T-cell (primary cell): Measurements from ENCODE around the gene TMEM35A. TPM values are rescaled to one million over a fixed set of nuclear protein-coding genes. Genes with fewer than 3 reads are reported as not detected.
"Not testable (repeated sequence)": the region's sequence is repeated elsewhere in the genome, so short reads cannot be mapped to it uniquely, and the experiment has no call there.

ENCODE experiments used
- ATAC-seq, 4 experiments: fragments of 200-7000 bp in 3 of 4; fragments of 150-1000 bp in 1 of 4; cut with Tn5 transposase; replicated peaks in 1 of 4; 1 replicate in 3 of 4; 2 replicates in 1 of 4; pipeline ENCODE4 v1.10.0; 2021; ENCODE audit warnings: moderate library complexity in 3 of 4, mild to moderate bottlenecking in 2 of 4, moderate number of reproducible peaks in 1 of 4
- CTCF ChIA-PET, 2 donors: fragments of 300-600 bp; sonication (Branson Sonifier 250); formaldehyde crosslinking; loops; one replicate each; lab custom pipeline; 2022; ENCODE audit warnings: antibody characterized with exemption in 2 of 2; lab: Charles Lee
- POLR2A ChIA-PET, 2 donors: fragments of 300-600 bp; sonication (Branson Sonifier 250); formaldehyde crosslinking; loops; one replicate each; lab custom pipeline; 2022; ENCODE audit warnings: antibody characterized with exemption in 2 of 2; lab: Charles Lee
- DNase-seq, 35 experiments: peaks; one replicate each; pipeline versions ENCODE4 v3.0.0 to v3.0.0-alpha.2; 2013 to 2023
- H3K27ac ChIP-seq: one replicate; pipeline ENCODE4 v1.5.1; 2013; ENCODE audit warnings: low read length
- H3K27me3 ChIP-seq, 2 experiments: replicated peaks in 1 of 2; 1 replicate in 1 of 2; 2 replicates in 1 of 2; pipeline versions ENCODE4 v1.6.1 to v1.7.0; 2013; ENCODE audit warnings: low read length in 1 of 2, mixed read lengths in 1 of 2; ENCODE audit not compliant: control insufficient read depth in 2 of 2, insufficient read depth in 2 of 2; ENCODE audit errors: extremely low read depth in 1 of 2
- H3K36me3 ChIP-seq, 2 donors: 1 replicate in 1 of 2; 2 replicates in 1 of 2; pipeline versions ENCODE4 v1.6.1 to v1.7.0; 2013; ENCODE audit warnings: low read length in 1 of 2; ENCODE audit not compliant: control insufficient read depth in 2 of 2, insufficient read depth in 1 of 2; ENCODE audit errors: extremely low read depth in 1 of 2
- H3K4me1 ChIP-seq, 2 experiments: 1 replicate in 1 of 2; 2 replicates in 1 of 2; pipeline versions ENCODE4 v1.6.1 to v1.7.0; 2013; ENCODE audit warnings: low read length in 2 of 2, mixed read lengths in 1 of 2; ENCODE audit not compliant: insufficient read depth in 2 of 2, control insufficient read depth in 1 of 2; ENCODE audit errors: extremely low read depth in 1 of 2
- H3K4me3 ChIP-seq, 2 donors: 1 replicate in 1 of 2; 2 replicates in 1 of 2; pipeline versions ENCODE4 v1.5.1 to v1.7.0; 2013; ENCODE audit warnings: mild to moderate bottlenecking in 2 of 2, low read length in 1 of 2, moderate library complexity in 1 of 2; ENCODE audit not compliant: control insufficient read depth in 1 of 2; ENCODE audit errors: extremely low read depth in 1 of 2
- H3K9me3 ChIP-seq: 2 replicates; pipeline ENCODE4 v1.7.0; 2013
- H3K27ac Mint-ChIP-seq, 2 donors: one replicate each; pipeline ENCODE4 v1.8.0; 2020 to 2021; ENCODE audit warnings: mild to moderate bottlenecking in 2 of 2, mixed read lengths in 2 of 2
- H3K27me3 Mint-ChIP-seq, 2 donors: one replicate each; pipeline ENCODE4 v1.8.0; 2021 to 2022; ENCODE audit warnings: mixed read lengths in 2 of 2
- H3K36me3 Mint-ChIP-seq: one replicate; pipeline ENCODE4 v1.8.0; 2021; ENCODE audit warnings: mixed read lengths
- H3K4me1 Mint-ChIP-seq, 3 donors: one replicate each; pipeline ENCODE4 v1.8.0; 2020 to 2022; ENCODE audit warnings: mixed read lengths in 3 of 3, mild to moderate bottlenecking in 1 of 3
- H3K4me3 Mint-ChIP-seq, 3 donors: one replicate each; pipeline ENCODE4 v1.8.0; 2020 to 2022; ENCODE audit warnings: mild to moderate bottlenecking in 3 of 3, mixed read lengths in 3 of 3, moderate library complexity in 3 of 3
- H3K9me3 Mint-ChIP-seq, 3 donors: one replicate each; pipeline ENCODE4 v1.8.0; 2020 to 2022; ENCODE audit warnings: mixed read lengths in 3 of 3
- WGBS: methylation state at CpG from one replicate; pipeline ENCODE4 v1.1.5; 2013; ENCODE audit warnings: missing lambda C conversion rate; ENCODE audit not compliant: insufficient coverage; 5-methylcytosine and 5-hydroxymethylcytosine counted together
- total RNA-seq, 35 experiments: library from RNA in 6 of 35; stranded (reverse) in 6 of 35; fragments of 120-200 nt in 1 of 35; gene quantifications; one replicate each; pipeline versions ENCODE4 v1.2.1 to v1.2.4 and lab custom pipeline; 2013 to 2026

Gene TMEM35A
- total RNA-seq, 5 donors from 2014 or later (not counting 1 experiment from before 2014, with no cell fraction given) = not detected

- H3K27ac Mint-ChIP-seq, CTCF ChIA-PET, POLR2A ChIA-PET, H3K9me3 ChIP-seq, H3K4me1 ChIP-seq, H3K9me3 Mint-ChIP-seq, H3K27me3 ChIP-seq, H3K4me3 Mint-ChIP-seq, H3K4me3 ChIP-seq, H3K27ac ChIP-seq, H3K36me3 ChIP-seq, DNase-seq, H3K36me3 Mint-ChIP-seq, H3K4me1 Mint-ChIP-seq, ATAC-seq: not testable (repeated sequence)
- H3K27me3 Mint-ChIP-seq = peaks cover 0 to 13% of the 10 kb centered on the region in 2 donors
- 100% methylated on average over 1 of the region's 4 CpGs for WGBS
Measured at GRCh38 chrX:101056551-101056950, 22.1 kb upstream of the TMEM35A start.

GRCh38 chrX:101057093-101057714 lies 21.5 kb upstream of the TMEM35A start:
- H3K27ac Mint-ChIP-seq = no peak overlapping the region
- no CpG with 5 or more reads among the region's 3 CpGs for WGBS
- POLR2A ChIA-PET = no interaction called here
- no peak for ATAC-seq
- no peak overlapping the region for H3K4me3 Mint-ChIP-seq
- H3K27ac ChIP-seq = no peak overlapping the region
- no peaks in the 10 kb centered on the region for H3K9me3 Mint-ChIP-seq
- H3K4me3 ChIP-seq = no peak overlapping the region
- peaks cover 0 to 7% (median 2%) of the 10 kb centered on the region in 3 donors for H3K4me1 Mint-ChIP-seq
- DNase-seq = no peak
- H3K4me1 ChIP-seq = no peaks in the 10 kb centered on the region
- H3K9me3 ChIP-seq = no peaks in the 10 kb centered on the region
- peaks cover 0 to 13% of the 10 kb centered on the region in 2 donors for H3K27me3 Mint-ChIP-seq
- H3K27me3 ChIP-seq = no peaks in the 10 kb centered on the region
- CTCF ChIA-PET = no interaction called here
- no peaks in the 10 kb centered on the region for H3K36me3 ChIP-seq
- H3K36me3 Mint-ChIP-seq = no peaks in the 10 kb centered on the region

- DNase-seq = no peak
- Histone ChIP-seq H3K36me3 (no peaks in the 10 kb centered on the region), H3K27ac (no peak overlapping the region), H3K4me1 (no peaks in the 10 kb centered on the region), H3K9me3 (no peaks in the 10 kb centered on the region), H3K4me3 (no peak overlapping the region), H3K27me3 (no peaks in the 10 kb centered on the region)
- Mint-ChIP-seq H3K36me3 (no peaks in the 10 kb centered on the region), H3K9me3 (no peaks in the 10 kb centered on the region), H3K4me1 (peaks cover 0 to 1% (median 0%) of the 10 kb centered on the region in 3 donors), H3K27ac (no peak overlapping the region), H3K27me3 (peaks cover 0 to 13% of the 10 kb centered on the region in 2 donors), H3K4me3 (no peak overlapping the region)
- CTCF ChIA-PET = no interaction called here
- POLR2A ChIA-PET = no interaction called here
- ATAC-seq = no peak
Measured at GRCh38 chrX:101062176-101062575, 16.5 kb upstream of the TMEM35A start.

GRCh38 chrX:101071582-101071981 lies 7.1 kb upstream of the TMEM35A start:
- Mint-ChIP-seq H3K4me3 (no peak overlapping the region), H3K9me3 (no peaks in the 10 kb centered on the region), H3K27ac (no peak overlapping the region), H3K36me3 (no peaks in the 10 kb centered on the region), H3K27me3 (no peaks in the 10 kb centered on the region), H3K4me1 (no peaks in the 10 kb centered on the region)
- Histone ChIP-seq H3K27me3 (no peaks in the 10 kb centered on the region), H3K9me3 (no peaks in the 10 kb centered on the region), H3K4me1 (no peaks in the 10 kb centered on the region), H3K27ac (no peak overlapping the region), H3K36me3 (no peaks in the 10 kb centered on the region), H3K4me3 (no peak overlapping the region)
- ATAC-seq = no peak
- DNase-seq = no peak
- CTCF ChIA-PET = no interaction called here
- WGBS = no CpG with 5 or more reads among the region's 3 CpGs
- POLR2A ChIA-PET = no interaction called here

GRCh38 chrX:101079736-101080270 lies 1.1 kb downstream of the TMEM35A start:
- H3K36me3 Mint-ChIP-seq = no peaks in the 10 kb centered on the region
- H3K4me1 Mint-ChIP-seq = peaks cover 0 to 6% (median 5%) of the 10 kb centered on the region in 3 donors
- H3K4me3 Mint-ChIP-seq = no peak overlapping the region
- peaks cover 17 to 29% of the 10 kb centered on the region in 2 donors for H3K27me3 Mint-ChIP-seq
- POLR2A ChIA-PET = no interaction called here
- no peaks in the 10 kb centered on the region for H3K9me3 ChIP-seq
- H3K27me3 ChIP-seq = peaks cover 0 to 16% of the 10 kb centered on the region in 2 experiments
- no peak overlapping the region for H3K4me3 ChIP-seq
- no peaks in the 10 kb centered on the region for H3K9me3 Mint-ChIP-seq
- CTCF ChIA-PET = no interaction called here
- no peak overlapping the region for H3K27ac ChIP-seq
- H3K27ac Mint-ChIP-seq = no peak overlapping the region
- WGBS = no CpG with 5 or more reads among the region's 8 CpGs
- no peaks in the 10 kb centered on the region for H3K36me3 ChIP-seq
- H3K4me1 ChIP-seq = no peaks in the 10 kb centered on the region
- DNase-seq (no peak), ATAC-seq (no peak)

- ChIA-PET POLR2A (no interaction called here), CTCF (no interaction called here)
- Histone ChIP-seq H3K36me3 (no peaks in the 10 kb centered on the region), H3K27ac (no peak overlapping the region), H3K4me3 (no peak overlapping the region), H3K27me3 (peaks cover 0 to 16% of the 10 kb centered on the region in 2 experiments), H3K9me3 (no peaks in the 10 kb centered on the region), H3K4me1 (no peaks in the 10 kb centered on the region)
- Mint-ChIP-seq H3K9me3 (no peaks in the 10 kb centered on the region), H3K27ac (no peak overlapping the region), H3K4me1 (peaks cover 0 to 6% (median 5%) of the 10 kb centered on the region in 3 donors), H3K36me3 (no peaks in the 10 kb centered on the region), H3K4me3 (no peak overlapping the region), H3K27me3 (peaks cover 17 to 29% of the 10 kb centered on the region in 2 donors)
- no peak for DNase-seq
- ATAC-seq = no peak
- no CpG with 5 or more reads among the region's 3 CpGs for WGBS
Measured at GRCh38 chrX:101080326-101081124, 1.8 kb downstream of the TMEM35A start.
